ENCODE data around the gene GLT6D1.

DNA sequence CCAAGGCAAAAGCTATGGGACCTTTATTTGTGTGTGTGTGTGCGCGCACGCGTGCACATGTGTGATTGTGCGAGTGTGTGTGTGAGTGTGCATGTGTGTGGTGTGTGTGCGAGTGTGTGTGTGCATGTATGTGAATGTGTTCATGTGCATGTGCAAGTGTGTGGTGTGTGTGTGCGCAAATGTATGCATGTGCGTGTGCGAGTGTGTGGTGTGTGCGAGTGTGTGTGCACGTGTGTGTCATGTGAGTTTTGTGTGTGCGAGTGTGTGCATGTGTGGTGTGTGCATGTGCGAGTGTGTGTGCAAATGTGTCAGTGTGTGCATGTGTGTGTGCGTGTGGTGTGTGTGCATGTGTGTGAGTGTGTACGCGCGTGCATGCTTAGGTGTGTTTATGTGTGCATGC lies 11.1 kb upstream of the GLT6D1 start:
- TF ChIP-seq SUZ12 (IDR thresholded peaks at IDR 0.05; ENCODE audit: extremely low read depth, insufficient read depth, insufficient read length) (no peak), ZNF274 (IDR thresholded peaks at IDR 0.05; ENCODE audit: low read depth, low read length) (no peak)
